Vagina (tissue), 2 donors: ENCODE measurements around the gene GRIA1.

ENCODE experiments used
- POLR2A ChIP-seq, 2 donors: fragments of 450-650 bp; IDR thresholded peaks; one replicate each; pipeline ENCODE4 v1.6.1; 2017; ENCODE audit warnings: antibody characterized with exemption in 2 of 2, mild to moderate bottlenecking in 2 of 2, moderate library complexity in 2 of 2
- POLR2AphosphoS5 ChIP-seq, 2 donors: sonication (generic); formaldehyde crosslinking; IDR thresholded peaks; one replicate each; pipeline ENCODE4 v1.9.0; 2017; ENCODE audit warnings: antibody characterized with exemption in 2 of 2, mild to moderate bottlenecking in 2 of 2, low read depth in 1 of 2; ENCODE audit not compliant: insufficient read depth in 1 of 2
- TF ChIP-seq, protein P1 (sequence below), 3 experiments: fragments of 450-650 bp in 2 of 3; fragments of 200-600 bp in 1 of 3; sonication (generic) in 1 of 3; IDR thresholded peaks; one replicate each; pipeline ENCODE4 v1.5.1; 2017 to 2019; ENCODE audit warnings: antibody characterized with exemption in 3 of 3, mild to moderate bottlenecking in 2 of 3, moderate library complexity in 2 of 3

GRCh38 chr5:153543288-153543687, 52.8 kb downstream of the GRIA1 start:
- TF ChIP-seq, protein P1, sequence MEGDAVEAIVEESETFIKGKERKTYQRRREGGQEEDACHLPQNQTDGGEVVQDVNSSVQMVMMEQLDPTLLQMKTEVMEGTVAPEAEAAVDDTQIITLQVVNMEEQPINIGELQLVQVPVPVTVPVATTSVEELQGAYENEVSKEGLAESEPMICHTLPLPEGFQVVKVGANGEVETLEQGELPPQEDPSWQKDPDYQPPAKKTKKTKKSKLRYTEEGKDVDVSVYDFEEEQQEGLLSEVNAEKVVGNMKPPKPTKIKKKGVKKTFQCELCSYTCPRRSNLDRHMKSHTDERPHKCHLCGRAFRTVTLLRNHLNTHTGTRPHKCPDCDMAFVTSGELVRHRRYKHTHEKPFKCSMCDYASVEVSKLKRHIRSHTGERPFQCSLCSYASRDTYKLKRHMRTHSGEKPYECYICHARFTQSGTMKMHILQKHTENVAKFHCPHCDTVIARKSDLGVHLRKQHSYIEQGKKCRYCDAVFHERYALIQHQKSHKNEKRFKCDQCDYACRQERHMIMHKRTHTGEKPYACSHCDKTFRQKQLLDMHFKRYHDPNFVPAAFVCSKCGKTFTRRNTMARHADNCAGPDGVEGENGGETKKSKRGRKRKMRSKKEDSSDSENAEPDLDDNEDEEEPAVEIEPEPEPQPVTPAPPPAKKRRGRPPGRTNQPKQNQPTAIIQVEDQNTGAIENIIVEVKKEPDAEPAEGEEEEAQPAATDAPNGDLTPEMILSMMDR (IDR thresholded peaks at IDR 0.05), result no peak
- no peak for TF ChIP-seq POLR2AphosphoS5 (IDR thresholded peaks at IDR 0.05; ENCODE audit: insufficient read depth in 1 of 2, low read depth in 1 of 2)
- no peak for TF ChIP-seq POLR2A (IDR thresholded peaks at IDR 0.05)
